Measurements from ENCODE around the gene SENP5. TPM values are rescaled to one million over a fixed set of nuclear protein-coding genes. Genes with fewer than 3 reads are reported as not detected.

The SENP5 gene
- total RNA-seq, 2 experiments from 2014 or later = 62.7 to 64.7 TPM

GRCh38 chr3:196965112-196965803, 97.5 kb downstream of the SENP5 start:
- Histone ChIP-seq H3K27ac (ENCODE audit: low read depth in 1 of 2, low read length in 2 of 2) (no peak overlapping the region), H3K4me1 (ENCODE audit: insufficient read depth, low read length) (peaks cover 11% of the 10 kb centered on the region), H3K4me3 (ENCODE audit: low read length) (no peak overlapping the region), H3K27me3 (ENCODE audit: control insufficient read depth in 1 of 2, insufficient read depth in 2 of 2, low read length in 2 of 2) (peaks cover 0 to 6% of the 10 kb centered on the region in 2 experiments), H3K9me3 (ENCODE audit: control insufficient read depth in 1 of 2, insufficient read depth in 1 of 2, low read length in 2 of 2) (no peaks in the 10 kb centered on the region), H3K36me3 (ENCODE audit: insufficient read depth, low read length) (no peaks in the 10 kb centered on the region)
- no peak for ATAC-seq (ENCODE audit: poor library complexity)
- no peaks in the 10 kb centered on the region for H3K9me3 Mint-ChIP-seq
- no peak for DNase-seq
- intact Hi-C loops (cut with DNase I, micrococcal nuclease) = no loop called here
- ChIA-PET POLR2A (no interaction called here), CTCF (no interaction called here)
- no peak overlapping the region for H3K27ac Mint-ChIP-seq
- no peaks in the 10 kb centered on the region for H3K36me3 Mint-ChIP-seq (ENCODE audit: low read depth)
- peaks cover 8% of the 10 kb centered on the region for H3K27me3 Mint-ChIP-seq
- TF ChIP-seq CTCF (IDR thresholded peaks at IDR 0.05) = no peak
- peak overlapping the region; percentile 4 for H3K4me3 Mint-ChIP-seq
- peaks cover 8% of the 10 kb centered on the region for H3K4me1 Mint-ChIP-seq (ENCODE audit: low read depth)

GRCh38 chr3:196965804-196966173, 98.1 kb downstream of the SENP5 start:
- Mint-ChIP-seq H3K9me3 (no peaks in the 10 kb centered on the region), H3K4me3 (peak overlapping the region; percentile 30), H3K36me3 (ENCODE audit: low read depth) (no peaks in the 10 kb centered on the region), H3K4me1 (ENCODE audit: low read depth) (peaks cover 11% of the 10 kb centered on the region), H3K27me3 (peaks cover 13% of the 10 kb centered on the region), H3K27ac (no peak overlapping the region)
- Histone ChIP-seq H3K4me1 (ENCODE audit: insufficient read depth, low read length) (peaks cover 11% of the 10 kb centered on the region), H3K9me3 (ENCODE audit: control insufficient read depth in 1 of 2, insufficient read depth in 1 of 2, low read length in 2 of 2) (no peaks in the 10 kb centered on the region), H3K4me3 (ENCODE audit: low read length) (no peak overlapping the region), H3K36me3 (ENCODE audit: insufficient read depth, low read length) (no peaks in the 10 kb centered on the region), H3K27me3 (ENCODE audit: control insufficient read depth in 1 of 2, insufficient read depth in 2 of 2, low read length in 2 of 2) (peaks cover 0 to 6% of the 10 kb centered on the region in 2 experiments), H3K27ac (ENCODE audit: low read depth in 1 of 2, low read length in 2 of 2) (no peak overlapping the region)
- no peak for TF ChIP-seq CTCF (IDR thresholded peaks at IDR 0.05)
- DNase-seq (no peak), ATAC-seq (ENCODE audit: poor library complexity) (no peak)
- ChIA-PET POLR2A (no interaction called here), CTCF (no interaction called here)
- intact Hi-C loops (cut with DNase I, micrococcal nuclease) = loop anchor here in 1 of 2 experiments (2.0 kb wide), 1 partner anchor 19 kb away; no protein-coding TSS in a partner anchor

- Mint-ChIP-seq H3K36me3 (ENCODE audit: low read depth) (no peaks in the 10 kb centered on the region), H3K9me3 (no peaks in the 10 kb centered on the region), H3K4me1 (ENCODE audit: low read depth) (peaks cover 11% of the 10 kb centered on the region), H3K27me3 (peaks cover 19% of the 10 kb centered on the region), H3K27ac (no peak overlapping the region), H3K4me3 (peak overlapping the region; percentile 78)
- ATAC-seq (ENCODE audit: poor library complexity) (no peak), DNase-seq (no peak)
- Histone ChIP-seq H3K27me3 (ENCODE audit: control insufficient read depth in 1 of 2, insufficient read depth in 2 of 2, low read length in 2 of 2) (peaks cover 0 to 6% of the 10 kb centered on the region in 2 experiments), H3K4me3 (ENCODE audit: low read length) (no peak overlapping the region), H3K36me3 (ENCODE audit: insufficient read depth, low read length) (no peaks in the 10 kb centered on the region), H3K4me1 (ENCODE audit: insufficient read depth, low read length) (peaks cover 11% of the 10 kb centered on the region), H3K9me3 (ENCODE audit: control insufficient read depth in 1 of 2, insufficient read depth in 1 of 2, low read length in 2 of 2) (no peaks in the 10 kb centered on the region), H3K27ac (ENCODE audit: low read depth in 1 of 2, low read length in 2 of 2) (no peak overlapping the region)
- ChIA-PET CTCF (no interaction called here), POLR2A (no interaction called here)
- no peak for TF ChIP-seq CTCF (IDR thresholded peaks at IDR 0.05)
- intact Hi-C loops (cut with DNase I, micrococcal nuclease) = loop anchor here in 1 of 2 experiments (2.0 kb wide), 1 partner anchor 20 kb away; no protein-coding TSS in a partner anchor
These were observed 99.0 kb downstream of the SENP5 start for GRCh38 chr3:196966526-196967401.
